GM21526 (cell line): Measurements from ENCODE around the gene DNAJA3.

Source experiments
- ATAC-seq: cut with Tn5 transposase; IDR thresholded peaks from one replicate; pipeline ENCODE4 v1.9.1; 2021; ENCODE audit warnings: moderate library complexity; ENCODE audit not compliant: unreplicated experiment, low FRiP score

Gene DNAJA3

DNA sequence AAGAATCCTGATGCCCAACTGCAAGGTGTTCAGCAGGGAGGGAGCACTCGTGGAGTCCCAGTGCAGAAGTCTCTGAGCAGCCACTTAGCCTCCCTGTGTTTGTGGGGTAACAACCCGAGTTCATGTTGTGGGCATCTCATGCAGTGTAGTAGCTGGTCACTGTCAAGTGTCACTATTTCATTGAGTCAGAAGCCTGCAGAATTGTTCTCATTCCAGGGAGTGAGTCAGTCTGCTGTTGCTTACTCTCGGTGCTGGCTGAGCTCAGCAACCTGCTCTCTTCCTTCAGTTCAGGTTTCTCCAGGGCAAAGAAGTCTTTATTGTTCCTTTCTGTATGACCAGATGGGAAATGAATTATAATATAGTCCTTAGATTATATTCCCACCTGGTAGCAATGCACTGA is 74.6 kb downstream of the DNAJA3 start:
- ATAC-seq, result no peak

DNA sequence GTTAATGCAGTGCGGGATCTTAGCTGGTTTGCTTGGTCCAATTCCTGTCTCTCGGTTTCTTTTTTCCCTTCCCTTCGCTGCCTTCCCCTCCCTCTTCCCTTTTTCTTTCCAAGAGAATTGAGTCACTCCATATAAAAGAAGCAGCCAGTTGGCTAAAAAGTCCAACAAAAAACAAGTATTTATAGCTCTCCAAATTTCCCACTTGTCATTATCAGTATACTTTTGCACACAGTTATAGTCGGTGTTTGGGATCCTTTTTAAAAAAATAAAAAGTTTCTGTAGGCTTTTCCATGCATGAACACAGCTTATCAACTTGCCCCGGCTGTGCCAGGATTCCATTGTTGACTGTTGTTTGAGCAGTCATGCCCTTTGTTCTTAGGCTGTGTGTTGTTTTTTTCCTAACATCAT is 75.4 kb downstream of the DNAJA3 start:
- ATAC-seq, result no peak

DNA sequence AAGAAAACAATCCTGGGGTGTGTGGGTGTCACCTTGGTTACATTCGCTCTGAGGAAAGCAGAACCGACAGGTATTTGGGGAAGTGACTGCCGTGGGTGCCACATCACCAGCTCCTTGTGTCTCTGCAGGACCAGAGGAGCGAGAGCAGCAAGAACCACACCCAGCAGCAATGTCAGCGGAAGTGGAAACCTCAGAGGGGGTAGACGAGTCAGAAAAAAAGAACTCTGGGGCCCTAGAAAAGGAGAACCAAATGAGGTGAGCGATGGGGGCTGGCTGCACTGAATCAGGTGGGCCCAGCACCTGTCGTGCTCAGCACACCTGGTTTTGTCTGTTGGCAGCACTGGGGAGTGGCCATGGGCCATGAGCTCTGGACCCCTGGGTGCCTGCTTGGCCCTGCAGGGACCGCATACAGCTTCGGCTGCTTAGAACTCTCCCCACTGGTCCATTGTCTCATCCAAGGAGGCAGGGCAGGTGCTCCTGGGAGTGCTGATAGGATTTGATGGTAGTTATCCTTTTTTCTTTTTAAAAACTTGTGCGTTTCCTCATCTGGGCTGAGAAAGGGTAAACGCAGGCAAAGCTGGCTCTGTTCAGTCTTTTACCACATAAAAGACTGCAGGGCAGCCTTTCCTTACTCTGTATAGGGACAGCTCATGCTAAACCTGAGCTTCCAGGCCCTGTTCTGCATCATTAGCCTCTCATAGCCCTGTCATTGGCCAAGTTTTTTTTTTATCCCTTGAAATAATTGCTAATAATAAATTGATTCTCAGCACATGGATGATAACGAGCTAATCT is 79.9 kb downstream of the DNAJA3 start:
- ATAC-seq, result peak; percentile 75
